Activated CD8-positive, alpha-beta T cell treated with anti-CD3 and anti-CD28 coated beads, Interleukin-2, amount 10 ng/mL, durations not matched to agents 7 days and 5 days (primary cell): ENCODE data around the gene FAM114A1. TPM values are rescaled to one million over a fixed set of nuclear protein-coding genes. Genes with fewer than 3 reads are reported as not detected.

Experiments
- ATAC-seq: fragments of 150-1000 bp; cut with Tn5 transposase; one replicate; pipeline ENCODE4 v1.10.0; 2021; ENCODE audit warnings: moderate library complexity
- CTCF ChIA-PET: fragments of 350-600 bp; sonication (Branson Sonifier 250); formaldehyde crosslinking; loops from one replicate; lab custom pipeline; 2021; ENCODE audit warnings: antibody characterized with exemption; lab: Charles Lee
- POLR2A ChIA-PET: fragments of 350-600 bp; sonication (Branson Sonifier 250); formaldehyde crosslinking; loops from one replicate; lab custom pipeline; 2021; ENCODE audit warnings: antibody characterized with exemption; lab: Charles Lee
- DNase-seq: peaks from one replicate; pipeline ENCODE4 v3.0.0-alpha.2; 2020
- H3K27ac Mint-ChIP-seq: one replicate; pipeline ENCODE4 v1.8.0; 2021; ENCODE audit warnings: mild to moderate bottlenecking, mixed read lengths
- H3K27me3 Mint-ChIP-seq: one replicate; pipeline ENCODE4 v1.8.0; 2021; ENCODE audit warnings: low read depth, mixed read lengths
- H3K36me3 Mint-ChIP-seq: one replicate; pipeline ENCODE4 v1.8.0; 2021; ENCODE audit warnings: low read depth, mixed read lengths
- H3K4me1 Mint-ChIP-seq: one replicate; pipeline ENCODE4 v1.8.0; 2021; ENCODE audit warnings: low read depth, mixed read lengths
- H3K4me3 Mint-ChIP-seq: one replicate; pipeline ENCODE4 v1.8.0; 2021; ENCODE audit warnings: mild to moderate bottlenecking, mixed read lengths
- H3K9me3 Mint-ChIP-seq: one replicate; pipeline ENCODE4 v1.8.0; 2022; ENCODE audit warnings: mixed read lengths; ENCODE audit not compliant: insufficient read depth
- total RNA-seq, 2 experiments: library from RNA; stranded (reverse); gene quantifications; one replicate each; pipeline ENCODE4 v1.2.3, GENCODE V29; 2021

The FAM114A1 gene
- total RNA-seq, 2 experiments from 2014 or later = 0.50 to 0.60 TPM

DNA sequence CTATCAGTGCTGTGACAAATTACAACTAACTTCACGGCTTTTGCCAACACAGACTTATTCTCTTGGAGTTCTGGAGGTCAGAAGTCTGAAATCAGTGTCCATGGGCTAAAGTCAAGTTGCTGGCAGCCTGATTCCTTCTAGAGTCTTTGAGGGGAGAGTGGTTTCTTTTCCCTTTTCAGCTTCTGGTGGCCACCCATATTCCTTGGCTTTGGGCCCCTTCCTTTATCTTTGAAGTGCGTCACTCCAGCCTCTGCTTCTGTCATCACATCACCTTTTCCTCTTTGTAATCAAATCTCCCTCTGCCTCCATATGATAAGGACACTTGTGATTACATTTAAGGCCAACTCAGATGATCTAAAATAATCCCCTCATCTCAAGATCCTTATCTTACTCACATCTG, 9.0 kb downstream of the FAM114A1 start:
- ChIA-PET CTCF (interaction anchor here (1.0 to 6.0 kb wide), 3 partner anchors 13 to 94 kb away, joined by 3 to 38 read pairs (median 7); partner anchors contain the start of gene TLR10), POLR2A (interaction anchor here (1.4 kb wide), 1 partner anchor 12 kb away, joined by 3 read pairs; no protein-coding TSS in a partner anchor)
- H3K4me3 Mint-ChIP-seq = no peak overlapping the region
- H3K27me3 Mint-ChIP-seq = peaks cover 22% of the 10 kb centered on the region
- H3K36me3 Mint-ChIP-seq = no peaks in the 10 kb centered on the region
- no peak overlapping the region for H3K27ac Mint-ChIP-seq
- no peaks in the 10 kb centered on the region for H3K9me3 Mint-ChIP-seq
- DNase-seq (no peak), ATAC-seq (no peak)
- H3K4me1 Mint-ChIP-seq = no peaks in the 10 kb centered on the region

DNA sequence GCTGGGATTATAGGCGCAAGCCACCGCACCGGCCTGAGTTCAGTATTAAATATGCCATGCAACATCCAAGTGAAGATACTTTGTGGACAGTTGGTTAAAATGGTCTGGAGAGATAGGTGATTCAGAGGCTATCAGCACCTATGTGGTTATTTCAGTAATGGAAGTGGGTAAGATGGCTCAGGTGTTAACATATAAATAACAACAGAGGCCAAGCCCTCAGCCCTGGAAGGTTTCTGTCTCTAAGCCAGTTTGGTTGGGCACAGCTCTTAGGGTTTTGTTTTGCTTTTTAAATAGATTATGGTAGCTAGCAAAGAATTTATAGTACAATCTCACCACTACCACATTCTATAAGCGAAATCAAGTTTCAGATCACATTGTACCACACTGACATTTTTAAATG, 16.6 kb downstream of the FAM114A1 start:
- no peak overlapping the region for H3K4me3 Mint-ChIP-seq
- POLR2A ChIA-PET = no interaction called here
- DNase-seq (no peak), ATAC-seq (no peak)
- H3K27me3 Mint-ChIP-seq = no peaks in the 10 kb centered on the region
- no peaks in the 10 kb centered on the region for H3K36me3 Mint-ChIP-seq
- peaks cover 7% of the 10 kb centered on the region for H3K4me1 Mint-ChIP-seq
- no peaks in the 10 kb centered on the region for H3K9me3 Mint-ChIP-seq
- CTCF ChIA-PET = interaction anchor here (1.2 to 2.6 kb wide), 3 partner anchors 10 to 125 kb away, joined by 3 to 9 read pairs (median 4); no protein-coding TSS in a partner anchor
- H3K27ac Mint-ChIP-seq = no peak overlapping the region

DNA sequence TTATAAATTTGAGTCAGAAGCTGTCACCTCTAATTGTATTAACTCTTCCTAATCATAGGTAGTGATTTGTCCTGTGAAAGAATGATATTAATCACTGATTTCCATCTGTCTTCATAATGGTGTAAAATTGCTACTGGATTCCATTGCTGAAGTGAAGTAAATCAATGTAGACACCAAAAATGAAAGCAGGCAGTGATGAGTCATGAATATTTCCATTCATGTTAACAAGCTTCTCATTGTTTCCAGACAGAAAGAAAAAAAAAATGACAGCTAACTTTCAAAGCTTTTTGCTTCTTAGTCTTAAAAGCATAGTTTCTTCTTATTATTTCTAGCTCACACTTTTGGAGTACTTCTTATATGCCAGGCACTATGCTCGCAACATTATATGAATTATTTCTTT, 21.5 kb downstream of the FAM114A1 start:
- CTCF ChIA-PET = interaction anchor here (0.8 to 4.1 kb wide), 11 partner anchors 12 to 293 kb away, joined by 3 to 21 read pairs (median 7); partner anchors contain the start of genes TLR1, TLR10 and WDR19
- peak; percentile 60 for ATAC-seq
- POLR2A ChIA-PET = interaction anchor here (0.7 to 1.4 kb wide), 2 partner anchors 13 to 60 kb away, joined by 3 read pairs; no protein-coding TSS in a partner anchor
- no peaks in the 10 kb centered on the region for H3K27me3 Mint-ChIP-seq
- no peaks in the 10 kb centered on the region for H3K36me3 Mint-ChIP-seq
- no peaks in the 10 kb centered on the region for H3K9me3 Mint-ChIP-seq
- peak overlapping the region; percentile 33 for H3K27ac Mint-ChIP-seq
- peaks cover 16% of the 10 kb centered on the region for H3K4me1 Mint-ChIP-seq
- no peak for DNase-seq
- peak overlapping the region; percentile 16 for H3K4me3 Mint-ChIP-seq

DNA sequence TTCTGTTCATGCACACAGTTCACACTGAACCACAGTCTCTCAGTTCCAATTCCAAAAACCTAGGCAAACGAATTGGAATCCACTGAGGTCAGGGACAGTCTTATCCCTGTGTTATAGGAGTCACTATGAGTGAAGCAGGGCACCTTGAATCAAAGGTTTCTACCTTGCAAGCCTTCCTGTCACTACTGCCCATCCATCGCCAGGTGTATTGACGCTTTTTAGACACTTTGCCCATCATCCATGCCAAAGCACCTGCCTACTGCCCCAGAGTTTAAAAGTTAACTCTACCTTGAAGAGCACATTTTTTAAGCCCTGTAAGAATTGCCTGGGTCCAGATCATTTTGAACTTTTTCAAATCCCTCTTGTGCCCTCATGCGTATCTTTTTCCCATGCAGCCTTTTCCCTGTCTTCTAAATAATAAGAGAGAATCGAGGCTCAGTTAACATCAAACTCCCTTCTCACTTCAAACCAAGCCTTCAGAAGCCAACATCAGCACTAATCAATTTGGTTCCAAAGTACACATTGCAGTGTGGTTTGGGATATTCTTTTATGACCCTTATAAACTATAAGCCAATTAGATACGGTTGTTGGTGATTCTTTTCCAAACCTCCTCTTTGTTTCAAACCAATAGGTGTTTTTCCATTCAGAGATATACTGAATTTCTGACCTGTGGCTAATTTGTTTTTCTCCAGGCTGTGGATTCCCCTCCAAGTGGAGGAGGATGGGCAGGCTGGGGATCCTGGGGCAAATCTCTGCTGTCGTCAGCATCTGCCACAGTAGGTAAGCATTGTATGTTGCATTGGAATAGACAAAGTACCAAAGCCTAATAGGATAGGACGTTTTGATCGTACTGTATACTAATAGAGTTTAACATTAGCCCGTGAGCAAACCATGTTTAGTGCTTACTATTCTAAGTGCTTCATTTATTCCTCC, 23.7 kb downstream of the FAM114A1 start:
- ATAC-seq = no peak
- DNase-seq = no peak
- H3K27ac Mint-ChIP-seq = no peak overlapping the region
- POLR2A ChIA-PET = no interaction called here
- peaks cover 13% of the 10 kb centered on the region for H3K4me1 Mint-ChIP-seq
- no peak overlapping the region for H3K4me3 Mint-ChIP-seq
- CTCF ChIA-PET = interaction anchor here (1.3 to 4.1 kb wide), 5 partner anchors 11 to 244 kb away, joined by 3 to 19 read pairs (median 7); no protein-coding TSS in a partner anchor
- no peaks in the 10 kb centered on the region for H3K36me3 Mint-ChIP-seq
- no peaks in the 10 kb centered on the region for H3K9me3 Mint-ChIP-seq
- no peaks in the 10 kb centered on the region for H3K27me3 Mint-ChIP-seq

DNA sequence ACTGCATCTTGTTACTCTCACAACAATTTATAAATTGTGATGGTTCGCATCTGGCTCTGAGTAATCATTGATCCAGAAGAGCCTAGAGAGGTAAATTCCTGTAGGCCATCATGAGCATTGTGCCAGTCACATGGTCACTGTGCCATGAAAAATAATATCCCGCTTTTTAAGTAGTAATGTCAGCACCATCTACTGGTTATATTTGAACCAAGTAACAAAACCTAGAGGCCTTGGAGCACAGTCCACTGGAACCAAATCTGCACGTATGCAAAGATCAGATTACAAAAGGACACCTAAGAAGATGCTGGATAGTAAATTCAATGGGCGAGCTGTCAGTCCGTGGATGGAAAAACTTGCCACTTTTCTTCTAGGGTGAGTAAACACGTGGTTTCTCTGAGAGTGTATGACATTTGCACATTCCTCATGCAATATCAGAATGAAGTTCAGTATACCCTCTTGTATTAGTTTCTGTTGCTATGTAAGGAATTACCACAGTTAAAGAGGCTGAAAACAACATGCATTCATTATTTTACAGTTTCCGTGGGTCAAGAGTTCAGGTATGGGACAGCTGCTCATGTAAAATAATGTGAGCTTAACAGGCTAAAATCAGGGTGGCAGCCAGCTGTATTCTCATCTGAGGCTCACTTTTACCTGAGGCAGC, 26.8 kb downstream of the FAM114A1 start:
- Mint-ChIP-seq H3K4me1 (peaks cover 6% of the 10 kb centered on the region), H3K36me3 (no peaks in the 10 kb centered on the region), H3K9me3 (no peaks in the 10 kb centered on the region), H3K27ac (no peak overlapping the region), H3K27me3 (peaks cover 8% of the 10 kb centered on the region), H3K4me3 (no peak overlapping the region)
- CTCF ChIA-PET = interaction anchor here (1.0 to 2.5 kb wide), 5 partner anchors 9 to 239 kb away, joined by 4 to 19 read pairs (median 4); no protein-coding TSS in a partner anchor
- no peak for ATAC-seq
- no peak for DNase-seq
- POLR2A ChIA-PET = no interaction called here

DNA sequence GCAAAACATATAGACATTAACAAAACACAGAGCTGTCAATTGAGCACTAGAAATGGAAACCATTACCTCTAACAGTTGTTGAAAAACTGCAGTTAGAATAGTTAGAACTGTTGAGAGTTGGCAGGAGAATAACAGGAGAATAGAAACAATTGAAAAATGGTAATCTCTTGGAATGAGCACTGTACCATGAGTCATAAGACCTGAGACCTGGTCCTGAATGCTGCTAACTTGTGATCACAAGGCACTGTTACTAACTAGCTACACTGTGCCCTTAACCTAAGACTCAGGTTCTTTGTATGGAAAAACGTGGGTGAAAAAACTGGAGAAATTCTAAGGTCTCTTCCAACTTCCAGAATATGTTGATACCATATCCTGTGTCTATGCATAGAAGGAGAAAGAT, 29.3 kb downstream of the FAM114A1 start:
- ATAC-seq (no peak), DNase-seq (no peak)
- no peaks in the 10 kb centered on the region for H3K9me3 Mint-ChIP-seq
- H3K27ac Mint-ChIP-seq = no peak overlapping the region
- CTCF ChIA-PET = interaction anchor here (0.8 to 2.6 kb wide), 3 partner anchors 8 to 238 kb away, joined by 3 to 10 read pairs (median 4); no protein-coding TSS in a partner anchor
- no peaks in the 10 kb centered on the region for H3K4me1 Mint-ChIP-seq
- H3K36me3 Mint-ChIP-seq = no peaks in the 10 kb centered on the region
- POLR2A ChIA-PET = no interaction called here
- peaks cover 13% of the 10 kb centered on the region for H3K27me3 Mint-ChIP-seq
- no peak overlapping the region for H3K4me3 Mint-ChIP-seq

DNA sequence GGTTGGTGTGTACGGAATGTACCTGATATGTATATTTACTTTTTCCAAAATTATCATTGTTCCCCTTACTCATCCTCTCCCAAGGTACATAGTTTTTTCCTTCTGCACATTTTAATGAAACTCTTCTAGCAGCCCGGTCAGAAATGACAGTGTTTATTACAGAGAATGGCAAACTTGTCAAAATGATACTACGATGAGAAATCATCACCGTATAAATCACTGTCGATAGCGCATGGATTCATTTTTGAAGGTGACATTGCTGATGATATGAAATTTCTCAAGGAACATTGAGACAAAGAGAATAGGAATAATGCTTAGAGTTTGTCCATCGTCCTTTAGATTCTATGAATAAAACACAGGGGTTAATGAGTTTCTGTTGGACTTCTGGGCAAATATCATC, 30.6 kb downstream of the FAM114A1 start:
- Mint-ChIP-seq H3K4me1 (no peaks in the 10 kb centered on the region), H3K27me3 (peaks cover 13% of the 10 kb centered on the region), H3K4me3 (no peak overlapping the region), H3K36me3 (no peaks in the 10 kb centered on the region), H3K9me3 (no peaks in the 10 kb centered on the region), H3K27ac (no peak overlapping the region)
- no peak for DNase-seq
- POLR2A ChIA-PET = no interaction called here
- CTCF ChIA-PET = interaction anchor here (0.6 to 2.6 kb wide), 2 partner anchors 237 to 242 kb away, joined by 3 to 10 read pairs; no protein-coding TSS in a partner anchor
- ATAC-seq = no peak

DNA sequence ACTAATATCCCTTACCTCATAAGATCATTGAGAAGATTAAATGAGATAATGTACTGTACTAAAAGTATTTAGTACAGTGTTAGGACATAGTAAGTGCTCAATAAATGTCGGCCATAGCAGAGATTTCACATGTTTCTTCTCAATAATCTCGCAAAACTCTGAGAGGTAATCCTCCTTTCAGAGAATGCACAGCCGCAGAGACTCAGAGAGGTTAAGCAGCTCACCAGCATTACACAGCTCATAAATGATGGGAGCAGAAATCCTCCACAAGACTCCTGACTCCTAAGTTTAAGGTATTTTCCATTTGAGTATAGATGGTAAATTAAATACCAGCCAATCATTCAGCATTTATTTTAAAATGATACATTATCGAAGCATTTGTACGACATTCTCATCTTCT, 34.6 kb downstream of the FAM114A1 start:
- Mint-ChIP-seq H3K27me3 (peaks cover 5% of the 10 kb centered on the region), H3K4me3 (no peak overlapping the region), H3K27ac (no peak overlapping the region), H3K36me3 (no peaks in the 10 kb centered on the region), H3K9me3 (no peaks in the 10 kb centered on the region), H3K4me1 (peaks cover 6% of the 10 kb centered on the region)
- DNase-seq = no peak
- CTCF ChIA-PET = interaction anchor here (0.8 to 4.9 kb wide), 30 partner anchors 9 to 336 kb away, joined by 3 to 115 read pairs (median 5); partner anchors contain the start of gene WDR19
- no peak for ATAC-seq
- POLR2A ChIA-PET = interaction anchor here (0.6 to 0.8 kb wide), 2 partner anchors 53 to 304 kb away, joined by 3 to 5 read pairs; no protein-coding TSS in a partner anchor

DNA sequence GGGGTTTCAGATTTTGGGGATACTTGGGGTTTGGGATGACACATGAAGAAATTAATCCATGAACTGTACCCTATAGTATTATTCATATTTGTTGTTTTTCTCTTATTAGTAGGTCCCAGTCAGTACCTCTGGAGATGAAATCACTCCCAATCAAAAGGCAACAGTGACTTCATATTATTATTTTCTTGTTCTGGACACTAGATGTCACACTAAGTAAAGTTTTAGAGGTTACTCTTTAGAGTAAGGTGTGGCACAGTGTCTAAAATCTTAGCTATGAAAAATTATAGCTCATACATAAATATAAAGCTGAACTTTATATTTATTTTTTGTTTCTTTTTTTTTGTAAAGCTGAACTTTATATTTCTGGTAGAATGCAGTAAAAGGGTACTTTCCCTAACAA, 35.1 kb downstream of the FAM114A1 start:
- ATAC-seq = peak; percentile 76
- H3K9me3 Mint-ChIP-seq = no peaks in the 10 kb centered on the region
- no peak overlapping the region for H3K4me3 Mint-ChIP-seq
- peaks cover 6% of the 10 kb centered on the region for H3K4me1 Mint-ChIP-seq
- no peaks in the 10 kb centered on the region for H3K36me3 Mint-ChIP-seq
- DNase-seq = no peak
- POLR2A ChIA-PET = interaction anchor here (0.6 to 0.7 kb wide), 2 partner anchors 304 to 373 kb away, joined by 3 to 5 read pairs; no protein-coding TSS in a partner anchor
- H3K27ac Mint-ChIP-seq = no peak overlapping the region
- CTCF ChIA-PET = interaction anchor here (0.5 to 4.9 kb wide), 50 partner anchors 9 to 447 kb away, joined by 3 to 115 read pairs (median 4); partner anchors contain the start of genes TLR10 and WDR19
- H3K27me3 Mint-ChIP-seq = peaks cover 5% of the 10 kb centered on the region

DNA sequence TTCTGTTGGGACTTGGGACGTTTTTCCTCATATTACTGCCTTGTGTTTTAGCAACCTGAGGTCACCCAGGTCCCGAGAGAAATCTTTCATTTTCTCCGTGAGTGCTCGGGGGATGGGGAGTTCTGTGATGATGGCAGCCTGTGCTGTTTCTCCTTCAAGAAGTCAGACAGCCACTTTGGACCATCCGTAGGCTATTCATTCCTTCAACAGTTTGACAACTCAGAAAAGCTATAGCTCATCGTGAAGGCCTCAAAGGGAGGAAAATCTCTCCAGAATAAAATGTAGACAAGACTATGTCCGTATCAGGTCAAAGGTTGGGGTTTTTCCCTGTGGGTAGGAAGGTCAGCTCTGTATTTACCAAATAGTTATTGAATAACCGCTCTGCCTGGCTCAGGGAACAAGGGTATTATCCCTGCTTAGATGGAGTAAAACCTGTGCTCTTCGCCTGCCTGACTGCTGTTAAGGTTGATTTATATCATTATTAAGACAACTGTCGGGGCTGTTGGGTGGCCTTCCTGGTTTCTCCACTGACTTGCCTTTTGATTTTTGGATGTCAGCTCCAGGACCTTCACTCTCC, 36.6 kb downstream of the FAM114A1 start:
- DNase-seq = no peak
- Mint-ChIP-seq H3K4me1 (peaks cover 6% of the 10 kb centered on the region), H3K9me3 (no peaks in the 10 kb centered on the region), H3K27ac (no peak overlapping the region), H3K4me3 (no peak overlapping the region), H3K27me3 (peaks cover 5% of the 10 kb centered on the region), H3K36me3 (no peaks in the 10 kb centered on the region)
- no peak for ATAC-seq
- ChIA-PET POLR2A (no interaction called here), CTCF (interaction anchor here (0.8 to 4.9 kb wide), 9 partner anchors 11 to 277 kb away, joined by 3 to 115 read pairs (median 5); no protein-coding TSS in a partner anchor)

DNA sequence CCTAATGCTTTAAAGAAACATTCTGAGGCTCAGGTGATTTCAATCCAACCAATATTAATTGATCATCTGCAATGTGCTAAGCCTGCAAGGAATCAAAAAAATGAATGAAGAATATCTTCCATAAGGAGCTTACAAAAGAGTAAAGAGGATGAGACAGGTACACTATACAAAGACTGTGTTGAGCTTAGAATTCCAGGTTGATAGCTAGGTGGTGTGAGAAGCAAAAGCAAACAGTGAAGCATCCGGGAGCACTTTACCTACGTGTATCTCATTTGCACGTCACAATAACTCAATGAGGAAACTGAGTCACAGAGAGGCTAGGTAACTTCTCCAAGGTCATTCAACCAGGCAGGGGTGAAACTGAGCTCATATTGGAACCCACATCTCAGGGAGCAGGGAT, 37.1 kb downstream of the FAM114A1 start:
- Mint-ChIP-seq H3K4me1 (peaks cover 6% of the 10 kb centered on the region), H3K4me3 (no peak overlapping the region), H3K36me3 (no peaks in the 10 kb centered on the region), H3K27ac (no peak overlapping the region), H3K27me3 (peaks cover 5% of the 10 kb centered on the region), H3K9me3 (no peaks in the 10 kb centered on the region)
- ChIA-PET CTCF (interaction anchor here (0.8 to 4.9 kb wide), 6 partner anchors 11 to 277 kb away, joined by 3 to 115 read pairs (median 4); no protein-coding TSS in a partner anchor), POLR2A (no interaction called here)
- no peak for DNase-seq
- no peak for ATAC-seq
